Skeletal muscle satellite cell (primary cell): ENCODE data around the gene ARHGAP6.
A peak's percentile ranks its signal among the peaks of the same experiment; 100 is the strongest.

Experiments used
- H3K27me3 ChIP-seq: 2 replicates; pipeline ENCODE4 v1.7.0; 2013; ENCODE audit warnings: low read length; ENCODE audit not compliant: control insufficient read depth, insufficient read depth
- H3K36me3 ChIP-seq: 2 replicates; pipeline ENCODE4 v1.7.0; 2013; ENCODE audit warnings: mild to moderate bottlenecking, control low read depth, low read length; ENCODE audit not compliant: insufficient read depth
- H3K4me1 ChIP-seq: 2 replicates; pipeline ENCODE4 v1.7.0; 2013; ENCODE audit warnings: low read length; ENCODE audit not compliant: control insufficient read depth, insufficient read depth
- H3K4me2 ChIP-seq: 2 replicates; pipeline ENCODE4 v1.7.0; 2013; ENCODE audit warnings: mild to moderate bottlenecking, low read length
- H3K4me3 ChIP-seq: 2 replicates; pipeline ENCODE4 v1.7.0; 2013; ENCODE audit warnings: low read length
- H3K9ac ChIP-seq: 2 replicates; pipeline ENCODE4 v1.7.0; 2013; ENCODE audit warnings: mild to moderate bottlenecking, low read depth, low read length, moderate library complexity
- H3K9me3 ChIP-seq: replicated peaks from 2 replicates; pipeline ENCODE4 v1.7.0; 2013; ENCODE audit warnings: mild to moderate bottlenecking, control low read depth, low read length

Gene ARHGAP6

DNA sequence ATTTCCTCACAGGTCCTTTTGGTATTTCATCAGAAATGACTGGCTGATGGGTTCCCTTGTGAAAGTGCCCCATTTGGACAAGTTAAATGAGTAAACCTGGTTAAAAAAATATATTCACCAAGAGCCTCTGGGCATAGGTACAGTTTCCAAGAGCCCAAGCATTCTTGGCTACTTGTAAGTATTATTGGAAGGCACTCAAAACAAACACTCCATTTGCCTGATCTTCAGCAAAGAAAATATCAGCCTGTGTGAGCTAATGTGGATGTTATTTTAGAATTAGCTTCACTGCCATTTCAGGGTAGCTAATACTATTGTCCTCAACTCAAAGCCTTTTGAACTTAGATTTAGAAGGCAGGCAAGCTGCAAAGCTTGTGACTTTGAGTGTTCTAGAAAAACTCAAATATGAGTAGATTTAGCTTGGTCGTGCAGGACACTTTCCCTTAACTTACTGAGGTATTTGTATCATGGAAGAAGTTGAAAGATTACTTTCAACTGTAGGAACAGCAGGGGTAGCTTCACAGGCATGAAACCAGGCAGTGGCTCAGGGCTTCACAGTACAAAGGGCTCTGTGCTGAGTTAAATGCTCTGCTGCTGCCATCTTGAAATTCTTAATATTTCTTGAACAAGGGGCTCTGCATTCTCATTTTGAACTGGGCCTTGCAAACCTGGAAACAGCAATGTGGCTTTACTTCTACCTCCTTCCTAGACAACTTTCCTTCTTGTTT lies 195.3 kb downstream of the ARHGAP6 start:
- Histone ChIP-seq H3K4me3 (no peak overlapping the region), H3K4me2 (peak overlapping the region; percentile 55), H3K27me3 (no peaks in the 10 kb centered on the region), H3K9ac (peak overlapping the region; percentile 33), H3K36me3 (no peaks in the 10 kb centered on the region), H3K9me3 (no peaks in the 10 kb centered on the region), H3K4me1 (peaks cover 25% of the 10 kb centered on the region)

DNA sequence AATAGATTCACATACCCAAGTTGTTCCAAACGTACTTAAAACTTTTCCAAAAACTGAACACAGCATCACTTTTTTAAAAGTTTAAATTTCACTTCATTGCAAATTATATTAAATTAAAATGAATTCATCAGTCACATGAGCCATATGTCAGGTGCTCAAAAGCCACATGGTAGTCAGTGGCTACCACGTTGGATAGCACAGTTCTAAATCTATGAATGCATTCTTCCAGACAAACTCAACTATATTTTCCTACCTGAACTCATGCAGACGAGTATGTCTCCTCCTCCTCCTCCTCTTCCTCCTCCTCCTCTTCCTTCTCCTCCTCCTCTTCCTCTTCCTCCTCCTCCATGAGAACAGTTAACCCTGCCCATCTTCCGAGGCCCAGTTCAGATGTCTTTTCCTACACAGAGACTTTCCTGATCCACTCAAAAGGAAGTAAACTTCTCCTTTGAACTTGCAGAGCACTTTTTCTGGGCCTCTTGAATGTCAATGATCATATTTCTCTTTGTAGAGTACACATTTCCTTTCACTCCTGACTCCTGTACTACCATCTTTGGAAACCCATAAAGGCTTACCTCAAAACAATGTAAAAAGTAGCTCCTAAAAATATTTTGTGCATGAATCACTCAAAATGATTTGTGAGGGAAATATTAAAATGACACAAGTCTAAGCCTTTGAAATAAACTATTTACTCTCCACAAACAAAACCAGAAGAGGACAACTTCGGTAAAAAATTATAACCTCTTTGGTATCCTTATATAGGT lies 199.9 kb downstream of the ARHGAP6 start:
- Histone ChIP-seq H3K9ac (no peak overlapping the region), H3K27me3 (no peaks in the 10 kb centered on the region), H3K4me3 (no peak overlapping the region), H3K4me1 (peaks cover 35% of the 10 kb centered on the region), H3K4me2 (no peak overlapping the region), H3K9me3 (no peaks in the 10 kb centered on the region), H3K36me3 (no peaks in the 10 kb centered on the region)

DNA sequence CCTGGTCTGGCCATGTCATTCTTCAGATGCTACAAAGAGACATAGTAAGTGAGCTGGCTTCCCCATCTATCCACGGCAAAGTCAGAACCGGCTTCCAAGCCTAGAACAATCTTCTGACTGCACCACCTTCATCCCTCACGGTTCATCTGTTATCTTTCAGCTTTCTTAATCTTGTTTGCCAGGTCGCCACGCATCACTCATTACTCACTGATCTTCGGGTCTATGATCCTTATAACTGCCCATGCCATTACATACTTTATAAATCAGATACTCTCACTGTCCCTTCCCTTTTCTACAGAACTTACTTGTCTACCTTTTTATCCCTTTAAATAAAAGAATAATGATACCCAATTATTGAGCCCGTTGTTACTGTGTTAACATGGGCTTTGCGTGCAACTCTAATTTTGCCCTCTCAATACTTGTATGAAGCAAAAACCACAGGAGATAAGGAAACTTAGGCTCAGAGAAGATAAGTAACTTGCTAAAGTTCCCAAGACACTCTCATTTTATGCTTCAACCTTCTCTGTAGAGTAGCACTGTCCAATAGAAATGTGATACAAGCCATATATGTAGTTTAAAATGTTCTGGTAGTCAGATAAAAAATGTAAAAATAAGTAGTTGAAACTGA lies 200.8 kb downstream of the ARHGAP6 start:
- Histone ChIP-seq H3K36me3 (no peaks in the 10 kb centered on the region), H3K9ac (no peak overlapping the region), H3K27me3 (no peaks in the 10 kb centered on the region), H3K4me1 (peaks cover 28% of the 10 kb centered on the region), H3K4me2 (no peak overlapping the region), H3K9me3 (no peaks in the 10 kb centered on the region), H3K4me3 (no peak overlapping the region)

DNA sequence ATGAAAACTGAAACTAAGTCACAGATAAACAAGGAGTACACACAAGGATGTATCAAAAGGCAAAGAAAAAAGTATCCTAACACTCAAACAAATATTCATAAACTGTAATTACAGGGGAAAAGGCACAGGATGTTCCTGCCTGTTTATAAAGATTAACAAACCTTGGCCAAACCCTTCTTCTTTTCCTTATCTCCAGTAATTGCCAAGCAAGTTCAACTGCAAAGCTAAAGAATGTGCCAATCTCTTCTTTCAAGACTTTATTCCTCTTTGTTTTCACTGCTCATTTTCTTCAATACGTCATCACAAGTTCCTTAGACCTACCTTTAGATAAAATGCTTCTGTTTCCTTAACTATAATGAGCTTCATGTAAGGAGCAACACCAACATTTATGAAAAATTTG lies 201.3 kb downstream of the ARHGAP6 start:
- Histone ChIP-seq H3K4me2 (no peak overlapping the region), H3K4me1 (peaks cover 23% of the 10 kb centered on the region), H3K4me3 (no peak overlapping the region), H3K36me3 (no peaks in the 10 kb centered on the region), H3K9ac (no peak overlapping the region), H3K27me3 (no peaks in the 10 kb centered on the region), H3K9me3 (no peaks in the 10 kb centered on the region)

DNA sequence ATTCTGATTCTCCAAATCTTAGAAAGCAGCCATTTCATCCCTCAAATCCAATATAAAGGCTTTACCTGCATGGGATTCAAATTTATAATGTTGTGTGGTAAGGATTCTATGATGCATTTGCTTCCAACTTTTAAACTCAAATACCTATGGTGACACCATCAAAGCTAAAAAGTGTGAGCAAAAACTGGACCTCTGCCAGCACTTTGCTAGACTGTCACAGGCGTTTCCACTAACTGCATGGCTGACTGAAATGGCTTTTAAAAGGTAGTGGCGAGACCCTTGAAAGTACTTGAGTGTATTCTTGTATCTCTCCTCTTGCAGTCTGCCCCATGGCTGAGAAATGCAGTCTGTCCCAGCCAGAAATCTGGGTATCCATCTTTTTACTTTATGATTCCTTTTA lies 203.1 kb downstream of the ARHGAP6 start:
- Histone ChIP-seq H3K9ac (no peak overlapping the region), H3K9me3 (no peaks in the 10 kb centered on the region), H3K36me3 (no peaks in the 10 kb centered on the region), H3K4me1 (peaks cover 22% of the 10 kb centered on the region), H3K4me2 (no peak overlapping the region), H3K27me3 (no peaks in the 10 kb centered on the region), H3K4me3 (no peak overlapping the region)

DNA sequence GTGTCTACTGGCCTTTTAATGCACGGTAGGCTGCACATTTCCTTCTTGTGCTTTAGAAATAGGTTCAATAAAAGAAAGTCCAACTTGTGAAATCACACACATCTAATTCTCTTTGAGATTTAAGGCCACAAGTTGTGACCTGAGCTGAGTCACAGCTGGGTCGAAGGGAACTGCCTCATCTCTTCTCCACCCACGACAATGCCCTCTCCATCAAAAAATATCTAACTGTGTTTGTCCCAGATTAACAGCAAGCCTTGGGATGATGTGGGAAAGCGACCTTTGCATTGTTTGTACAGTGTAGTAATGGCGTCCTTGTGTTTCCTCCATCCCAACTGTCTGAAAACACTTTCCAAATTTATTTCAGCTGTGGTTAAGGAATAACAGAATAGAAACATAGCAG lies 203.6 kb downstream of the ARHGAP6 start:
- Histone ChIP-seq H3K4me1 (peaks cover 22% of the 10 kb centered on the region), H3K36me3 (no peaks in the 10 kb centered on the region), H3K9ac (no peak overlapping the region), H3K9me3 (no peaks in the 10 kb centered on the region), H3K4me3 (no peak overlapping the region), H3K27me3 (no peaks in the 10 kb centered on the region), H3K4me2 (peak overlapping the region; percentile 32)

DNA sequence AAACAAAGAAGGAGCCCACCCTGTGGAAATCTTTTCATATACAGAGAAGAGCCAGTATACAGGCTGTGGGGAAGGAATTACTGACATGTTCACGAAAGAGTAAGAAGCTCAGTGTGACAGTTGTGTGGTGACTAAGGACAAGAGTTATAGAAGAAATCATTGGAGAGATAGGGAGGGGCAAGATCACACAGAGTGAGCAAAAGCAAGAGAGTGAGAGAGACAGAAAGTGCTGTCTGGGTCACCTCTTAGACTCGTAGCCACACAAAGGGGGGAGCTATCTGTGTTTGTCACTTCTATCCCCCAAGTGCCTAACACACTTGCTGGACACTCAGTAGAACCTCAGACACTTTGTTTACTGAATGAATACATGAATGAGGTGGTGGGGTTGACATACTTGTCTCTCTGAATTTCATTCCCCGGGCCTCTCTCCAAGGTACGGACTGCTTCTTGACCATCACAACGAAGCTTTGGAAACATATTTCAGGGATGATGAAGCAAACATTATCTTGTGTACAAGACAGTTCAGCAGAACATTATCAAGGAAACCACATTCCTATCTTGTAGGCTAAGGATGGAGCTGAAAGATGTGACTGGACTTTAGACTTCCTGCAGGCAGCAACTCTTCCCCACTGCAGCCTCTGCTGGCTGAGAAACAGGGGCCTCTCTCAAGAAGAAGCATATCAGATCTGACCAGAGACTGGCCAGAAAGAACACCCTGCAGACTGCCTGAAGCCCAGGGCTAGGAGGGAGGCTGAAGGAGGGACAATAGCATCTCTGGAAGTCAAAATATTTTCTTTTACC lies 204.3 kb downstream of the ARHGAP6 start:
- H3K36me3 ChIP-seq = no peaks in the 10 kb centered on the region
- H3K4me3 ChIP-seq = no peak overlapping the region
- no peaks in the 10 kb centered on the region for H3K9me3 ChIP-seq
- no peak overlapping the region for H3K9ac ChIP-seq
- H3K4me2 ChIP-seq = peak overlapping the region; percentile 32
- no peaks in the 10 kb centered on the region for H3K27me3 ChIP-seq
- peaks cover 22% of the 10 kb centered on the region for H3K4me1 ChIP-seq

DNA sequence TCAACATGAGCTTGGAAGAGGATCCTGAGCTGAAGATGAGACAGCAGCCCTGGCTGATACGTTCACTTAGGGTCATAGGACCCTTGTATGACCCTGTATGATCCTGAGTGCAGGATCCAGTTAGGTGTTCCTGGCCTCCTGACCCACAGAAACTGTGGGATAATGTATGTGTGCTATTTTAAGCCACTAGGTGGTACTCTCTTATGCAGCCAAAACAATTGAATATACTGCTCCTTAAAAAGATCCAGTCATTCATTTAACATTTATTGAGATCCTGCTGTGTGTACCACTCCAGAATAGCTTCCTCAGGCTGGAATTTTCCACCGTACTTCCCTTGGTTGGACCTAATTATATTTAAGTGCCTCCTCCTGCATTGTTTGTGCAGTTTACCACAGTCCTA lies 205.4 kb downstream of the ARHGAP6 start:
- Histone ChIP-seq H3K4me3 (no peak overlapping the region), H3K9ac (no peak overlapping the region), H3K4me1 (peaks cover 22% of the 10 kb centered on the region), H3K27me3 (no peaks in the 10 kb centered on the region), H3K36me3 (no peaks in the 10 kb centered on the region), H3K4me2 (no peak overlapping the region), H3K9me3 (no peaks in the 10 kb centered on the region)

DNA sequence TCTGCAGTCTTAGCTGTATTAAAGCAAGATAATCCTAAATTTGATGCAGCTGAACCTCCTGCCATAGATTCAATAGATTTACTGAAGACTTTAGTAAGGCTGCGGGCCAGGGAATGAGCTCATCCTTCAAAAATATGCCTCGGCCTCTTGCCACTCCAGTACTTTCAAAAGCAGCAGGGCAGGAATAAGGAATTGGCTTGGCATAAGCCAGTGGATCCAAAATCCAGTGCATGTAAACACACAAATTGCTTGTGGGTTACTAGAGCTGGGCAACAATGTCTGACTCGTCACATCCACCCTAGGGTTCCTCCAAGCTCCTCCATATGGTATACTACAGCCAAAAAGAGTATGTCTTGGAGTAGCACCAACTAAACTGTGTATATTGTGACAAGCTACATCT lies 207.6 kb downstream of the ARHGAP6 start:
- Histone ChIP-seq H3K9me3 (no peaks in the 10 kb centered on the region), H3K4me1 (peaks cover 15% of the 10 kb centered on the region), H3K4me2 (no peak overlapping the region), H3K4me3 (no peak overlapping the region), H3K9ac (no peak overlapping the region), H3K36me3 (no peaks in the 10 kb centered on the region), H3K27me3 (no peaks in the 10 kb centered on the region)

DNA sequence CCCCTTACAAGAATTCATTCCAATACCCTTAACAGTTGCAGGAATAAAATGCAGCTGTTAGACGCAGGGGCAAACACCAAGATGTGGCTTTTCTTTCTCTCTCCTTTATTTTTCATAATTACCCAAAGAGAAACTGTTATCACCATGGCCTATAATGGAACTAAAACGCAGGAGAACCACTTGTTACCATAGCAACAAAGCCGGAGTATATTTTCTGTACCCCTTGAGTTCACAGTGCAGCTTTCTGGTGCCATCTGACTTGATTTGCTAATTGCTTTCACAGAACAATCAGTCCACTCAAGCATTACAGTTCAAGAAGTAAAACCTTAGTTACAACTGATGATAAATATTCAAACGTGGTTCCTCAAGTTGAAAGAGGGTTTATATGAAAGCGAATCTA lies 214.6 kb downstream of the ARHGAP6 start:
- H3K36me3 ChIP-seq = no peaks in the 10 kb centered on the region
- H3K9me3 ChIP-seq = no peaks in the 10 kb centered on the region
- H3K9ac ChIP-seq = no peak overlapping the region
- H3K4me3 ChIP-seq = no peak overlapping the region
- H3K4me1 ChIP-seq = peaks cover 6% of the 10 kb centered on the region
- no peak overlapping the region for H3K4me2 ChIP-seq
- no peaks in the 10 kb centered on the region for H3K27me3 ChIP-seq

DNA sequence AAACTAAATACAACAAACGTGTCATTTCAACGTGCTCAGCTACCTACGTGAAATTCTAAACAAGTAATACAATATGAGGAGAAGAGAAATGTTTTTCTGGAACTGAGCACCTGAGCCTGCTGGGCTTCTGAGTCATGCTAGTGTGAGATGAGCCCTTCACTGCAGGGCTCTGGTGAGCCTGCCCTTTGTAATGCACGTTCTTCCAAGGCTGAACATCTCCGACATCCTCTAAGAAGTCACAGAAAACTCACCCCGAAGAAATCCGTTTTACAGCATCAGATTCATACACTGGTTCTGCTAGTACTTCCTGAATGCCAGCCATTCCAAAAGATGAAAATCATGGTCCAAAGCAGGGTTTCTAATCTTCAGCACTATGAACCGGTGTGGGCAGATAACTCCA lies 215.4 kb downstream of the ARHGAP6 start:
- Histone ChIP-seq H3K36me3 (no peaks in the 10 kb centered on the region), H3K4me1 (peaks cover 6% of the 10 kb centered on the region), H3K4me3 (no peak overlapping the region), H3K27me3 (no peaks in the 10 kb centered on the region), H3K9ac (no peak overlapping the region), H3K9me3 (no peaks in the 10 kb centered on the region), H3K4me2 (no peak overlapping the region)
